GM04503 (cell line): ENCODE measurements around the gene GPR22.

Experiments used
- DNase-seq: peaks from one replicate; pipeline ENCODE4 v3.0.0-alpha.2; 2012; ENCODE audit warnings: low read depth

The GPR22 gene, protein sequence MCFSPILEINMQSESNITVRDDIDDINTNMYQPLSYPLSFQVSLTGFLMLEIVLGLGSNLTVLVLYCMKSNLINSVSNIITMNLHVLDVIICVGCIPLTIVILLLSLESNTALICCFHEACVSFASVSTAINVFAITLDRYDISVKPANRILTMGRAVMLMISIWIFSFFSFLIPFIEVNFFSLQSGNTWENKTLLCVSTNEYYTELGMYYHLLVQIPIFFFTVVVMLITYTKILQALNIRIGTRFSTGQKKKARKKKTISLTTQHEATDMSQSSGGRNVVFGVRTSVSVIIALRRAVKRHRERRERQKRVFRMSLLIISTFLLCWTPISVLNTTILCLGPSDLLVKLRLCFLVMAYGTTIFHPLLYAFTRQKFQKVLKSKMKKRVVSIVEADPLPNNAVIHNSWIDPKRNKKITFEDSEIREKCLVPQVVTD

DNA sequence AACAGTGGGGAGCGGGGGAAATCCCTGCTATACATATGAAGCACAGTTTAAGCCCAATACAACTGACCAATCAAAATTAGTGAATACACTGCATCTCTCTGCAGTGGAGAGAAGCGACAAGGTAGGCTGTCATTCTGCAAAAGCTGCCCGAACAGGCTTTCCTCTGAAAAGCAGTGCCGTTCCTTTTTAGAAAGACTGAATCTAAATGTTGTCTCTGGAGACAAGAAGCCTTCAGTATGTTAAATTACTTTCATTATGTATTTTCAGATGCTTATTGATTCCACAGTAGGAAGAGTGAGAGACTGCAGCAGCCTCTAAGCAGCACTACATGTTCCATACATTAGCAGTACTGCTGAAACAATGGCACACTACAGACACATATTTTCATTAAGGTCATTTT is at the start of gene GPR22:
Gene GPR22 (plus strand): TSS at position 129 of the 400 bp plus-strand sequence. CDS start 4,004 bp downstream, outside the sequence.
- DNase-seq: no peak

DNA sequence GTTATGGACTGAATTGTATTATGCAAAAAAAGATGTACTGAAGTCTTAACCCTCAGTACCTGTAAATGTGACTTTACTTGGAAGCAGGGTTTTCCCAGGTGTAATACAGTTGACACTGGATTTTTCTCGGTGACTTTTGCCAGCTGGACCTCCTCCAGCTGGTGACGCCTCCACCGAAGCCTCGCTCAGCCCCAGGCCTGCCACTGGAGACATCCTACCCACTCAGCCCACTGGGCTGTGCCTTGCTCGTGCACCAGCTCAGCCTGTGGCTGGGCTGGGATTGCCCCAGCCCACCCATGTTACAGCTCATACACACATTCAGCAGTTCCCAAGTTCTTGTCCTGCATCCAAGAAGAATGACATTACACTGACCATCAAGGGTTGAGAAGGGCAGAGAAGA is 42.4 kb upstream of the GPR22 start:
- DNase-seq: no peak

DNA sequence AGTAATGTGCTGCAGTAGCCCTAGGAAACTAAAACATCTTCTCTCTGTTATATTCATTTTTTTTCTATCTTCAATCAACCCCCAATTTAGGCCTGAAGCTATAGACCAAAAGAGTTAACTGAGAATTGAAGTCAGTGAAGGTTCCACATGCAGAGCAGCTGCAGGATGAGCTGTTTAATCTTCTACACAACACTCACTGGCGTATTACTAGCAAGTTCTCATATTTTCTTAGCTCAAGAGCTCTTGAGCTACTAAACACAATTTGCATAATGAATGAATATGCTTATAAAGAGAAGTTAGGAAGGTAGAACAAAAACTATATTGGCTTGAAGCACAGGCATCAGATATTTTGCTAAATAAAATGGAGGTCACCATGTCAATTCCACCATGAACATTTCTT is 41.2 kb upstream of the GPR22 start:
- DNase-seq: no peak

DNA sequence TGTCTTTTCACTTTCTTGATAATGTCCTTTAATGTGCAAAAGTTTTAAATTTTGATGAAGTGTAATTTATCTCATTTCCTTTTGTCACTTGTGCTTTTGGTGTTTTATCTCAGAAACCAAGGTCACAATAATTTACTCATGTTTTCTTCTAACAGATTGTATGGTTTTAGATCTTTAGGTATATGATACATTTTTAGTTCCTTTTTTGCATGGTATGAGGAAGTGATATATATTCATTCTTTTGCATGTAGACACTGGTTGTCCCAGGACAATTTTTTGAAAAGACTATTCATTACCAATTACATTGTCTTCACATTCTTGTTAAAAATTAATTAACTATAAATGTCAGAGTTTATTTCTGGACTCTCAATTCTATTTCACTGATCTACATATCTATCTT is 39.8 kb upstream of the GPR22 start:
- DNase-seq: no peak

DNA sequence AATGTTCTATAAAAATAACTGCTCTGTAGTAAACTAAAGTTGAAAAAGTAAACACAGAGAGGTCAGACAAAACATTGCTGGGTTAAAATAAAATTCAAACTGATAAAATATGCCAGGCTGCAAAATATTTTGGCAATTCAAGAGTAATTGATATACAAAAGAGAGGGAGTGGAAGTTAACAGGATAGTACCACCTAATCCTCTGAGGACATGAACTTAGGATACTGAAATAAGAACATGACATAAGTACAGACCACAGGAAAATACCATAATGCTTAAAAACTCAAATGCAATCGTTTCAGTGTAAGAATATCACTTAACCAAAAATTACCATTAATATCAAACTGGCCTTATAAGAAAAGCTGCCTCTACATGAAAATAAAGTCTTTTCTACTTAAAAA is 37.6 kb upstream of the GPR22 start:
- DNase-seq: no peak

DNA sequence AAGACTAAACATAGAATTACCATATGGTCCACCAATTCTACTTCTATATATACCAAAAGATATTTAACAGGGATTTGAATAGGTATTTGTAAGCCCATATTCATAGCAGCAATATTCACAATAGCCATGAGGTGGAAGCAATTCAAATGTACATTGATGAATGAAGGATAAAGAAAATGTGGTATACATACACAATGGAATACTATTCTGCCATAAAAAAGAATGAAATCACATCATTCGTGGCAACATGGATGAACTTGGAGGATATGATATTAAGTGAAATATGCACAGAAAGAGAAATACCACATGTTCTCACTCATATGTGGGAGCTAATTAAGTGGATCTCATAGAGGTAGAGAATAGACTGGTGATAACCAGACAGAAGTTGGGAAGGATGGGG is 34.1 kb upstream of the GPR22 start:
- no peak for DNase-seq

DNA sequence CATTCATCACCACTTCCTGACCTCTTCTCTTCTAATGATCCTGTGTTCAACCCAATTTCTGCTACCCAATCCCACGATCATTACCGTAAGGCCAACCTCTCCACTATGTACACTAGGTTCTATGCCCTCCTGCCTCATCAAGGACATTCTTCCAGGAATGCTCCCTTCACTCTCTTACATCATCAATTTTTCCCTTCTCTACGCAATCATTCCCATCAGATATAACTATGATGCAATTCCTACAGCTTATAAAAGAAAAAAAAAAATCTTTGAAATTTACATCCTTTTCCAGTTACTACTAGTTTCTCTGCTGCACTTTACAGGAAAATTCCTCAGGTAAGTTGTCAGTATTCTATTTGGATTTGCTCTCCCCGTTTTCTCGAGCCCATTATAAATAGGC is 30.8 kb upstream of the GPR22 start:
- DNase-seq: no peak

DNA sequence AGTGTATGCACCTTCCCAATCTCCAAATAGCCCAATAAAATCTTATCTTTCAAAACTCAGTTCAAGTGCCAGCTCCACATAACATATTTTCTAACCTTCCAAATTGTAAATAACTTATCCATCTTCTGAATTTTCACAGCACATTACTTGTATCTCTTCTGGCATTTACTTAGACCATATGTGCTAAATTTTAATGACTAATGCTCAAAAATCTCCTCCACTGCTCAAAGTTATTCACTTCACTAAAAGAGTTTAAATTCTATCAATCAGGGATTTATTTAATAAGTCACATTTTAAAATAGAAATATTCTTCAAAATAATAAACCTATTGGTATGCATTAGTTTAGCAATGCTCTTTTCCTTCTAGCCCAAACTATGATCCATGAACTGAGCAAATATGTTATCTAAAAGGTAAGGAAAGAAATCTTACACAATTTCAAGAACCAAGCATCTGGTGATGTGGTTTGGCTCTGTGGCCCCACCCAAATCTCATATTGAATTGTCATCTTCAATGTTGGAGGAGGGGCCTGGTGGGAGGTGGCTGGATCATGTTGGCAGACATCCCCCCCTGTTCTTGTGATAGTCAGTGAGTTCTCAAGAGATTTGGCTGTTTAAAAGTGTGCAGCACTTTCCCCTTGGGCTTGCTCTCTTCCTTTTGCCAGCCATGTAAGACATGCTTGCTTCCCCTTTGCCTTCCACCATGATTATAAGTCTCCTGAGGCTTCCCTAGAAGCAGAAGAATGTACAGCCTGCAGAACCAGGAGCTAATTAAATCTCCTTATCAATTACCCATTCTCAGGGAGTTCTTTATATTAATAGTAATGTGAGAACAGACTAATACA is 28.1 kb upstream of the GPR22 start:
- no peak for DNase-seq

DNA sequence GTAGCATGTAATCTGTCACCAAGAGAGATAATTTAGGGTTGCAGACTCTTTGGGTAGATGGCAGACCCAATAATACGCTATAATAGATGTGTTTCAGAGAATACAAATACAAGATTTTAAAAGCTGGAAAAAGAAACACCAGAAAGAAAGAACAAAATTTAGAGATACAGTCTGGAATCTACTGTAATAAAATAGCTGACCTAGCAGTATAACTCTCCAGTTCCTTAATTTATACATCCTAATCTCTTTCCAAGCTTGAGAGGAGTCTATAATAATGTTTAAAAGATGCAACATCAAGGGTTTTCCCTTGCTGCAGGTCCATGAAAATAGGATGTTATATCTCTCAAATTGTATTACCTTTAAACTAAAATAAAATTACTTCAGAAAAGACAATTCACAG is 27.2 kb upstream of the GPR22 start:
- DNase-seq: no peak

DNA sequence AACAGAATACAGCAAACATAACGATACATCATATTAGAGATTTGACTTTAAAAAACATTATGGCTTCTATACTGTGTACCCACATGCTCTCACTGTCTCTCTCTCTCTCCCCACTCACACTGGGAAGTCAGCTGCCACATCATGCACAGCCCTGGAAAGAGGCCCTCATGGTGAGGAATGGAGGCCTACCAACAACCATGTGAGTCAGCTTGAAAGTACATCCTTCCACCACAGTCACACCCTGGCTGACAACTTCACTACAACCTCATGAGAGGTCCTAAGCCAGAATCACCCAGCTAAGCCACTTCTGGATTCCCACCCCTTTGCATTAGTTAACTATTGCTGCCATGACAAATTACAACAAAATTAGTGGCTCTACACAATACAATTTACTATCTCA is 23.3 kb upstream of the GPR22 start:
- no peak for DNase-seq

DNA sequence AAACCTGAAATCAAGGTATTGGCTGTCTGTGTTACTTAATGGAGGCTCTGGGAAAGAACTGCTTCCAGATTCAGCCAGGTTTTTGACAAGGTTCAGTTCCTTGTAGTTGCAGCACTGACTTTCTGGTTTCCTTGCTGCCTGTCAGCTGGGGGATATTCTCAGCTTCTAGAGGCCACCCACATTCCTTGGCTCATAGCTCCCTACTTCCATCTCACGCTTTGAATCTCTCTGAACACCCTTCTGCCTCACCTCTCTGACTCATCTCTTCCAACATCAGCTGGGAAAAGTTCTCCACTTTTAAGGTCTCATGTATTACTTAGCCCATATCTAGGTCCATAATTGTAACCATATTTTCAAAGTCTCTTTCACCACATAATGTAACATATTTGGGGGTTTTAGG is 22.9 kb upstream of the GPR22 start:
- DNase-seq: no peak

DNA sequence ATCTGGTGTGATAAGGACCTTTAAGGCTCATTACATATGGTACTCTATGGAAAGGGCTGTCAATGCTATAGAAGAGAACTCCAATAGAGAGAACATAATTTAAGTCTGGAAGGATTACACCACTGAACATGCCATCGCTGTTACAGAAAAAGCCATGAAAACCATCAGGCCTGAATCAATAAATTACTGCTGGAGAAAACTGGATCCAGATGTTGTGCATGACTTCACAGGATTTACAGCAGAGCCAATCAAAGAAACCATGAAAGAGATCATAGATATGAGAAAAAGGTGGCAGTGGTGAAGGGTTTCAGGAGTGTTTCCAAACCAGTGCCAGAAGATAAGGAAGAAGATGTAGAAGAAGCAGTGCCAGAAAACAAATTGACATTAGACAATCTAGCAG is 18.9 kb upstream of the GPR22 start:
- DNase-seq: no peak

DNA sequence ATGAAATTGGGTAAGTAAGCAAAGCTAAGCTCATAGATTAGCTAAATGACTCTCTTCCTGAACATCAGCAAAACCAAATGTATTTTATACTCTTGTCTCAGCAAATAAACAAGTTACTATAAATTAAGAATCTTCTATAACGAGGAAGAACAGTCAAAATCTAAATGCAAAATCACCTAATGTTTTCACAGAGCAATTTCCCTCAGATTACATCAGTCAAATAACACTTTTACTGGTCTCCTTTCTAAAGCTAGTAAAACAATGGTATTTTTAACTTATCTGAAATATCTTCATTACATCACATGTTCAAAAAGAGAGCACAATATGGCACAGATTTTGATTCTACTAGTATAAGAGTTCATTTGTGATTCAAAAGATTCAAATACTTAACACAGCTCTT is 16.5 kb upstream of the GPR22 start:
- DNase-seq: no peak

DNA sequence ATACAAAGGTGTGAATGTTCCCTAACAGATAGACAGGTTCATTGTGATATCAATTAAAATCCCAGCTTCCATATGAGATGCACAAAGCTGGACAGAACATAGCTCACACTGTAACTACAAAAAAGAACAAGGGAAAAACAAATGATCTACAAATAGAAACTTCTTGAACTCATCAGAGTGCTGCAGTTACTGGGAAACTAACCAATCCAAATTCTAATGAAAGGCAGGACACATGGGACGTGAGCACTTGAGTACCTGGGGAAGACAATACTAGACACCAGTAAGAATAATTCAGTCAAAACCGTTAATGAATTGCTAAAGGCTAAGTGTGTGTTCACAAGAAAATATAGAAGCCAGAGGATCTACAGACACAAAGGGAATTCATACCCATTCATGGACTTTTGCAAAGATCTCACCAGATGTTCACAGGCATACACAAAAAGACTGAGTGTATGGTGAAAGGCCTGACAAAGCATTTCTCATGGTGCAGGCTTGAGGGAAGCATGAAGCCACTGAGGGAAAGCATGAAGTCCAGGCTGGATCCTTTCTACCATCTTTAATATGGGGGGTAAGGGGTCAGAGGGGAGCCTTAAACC is 7.8 kb upstream of the GPR22 start:
- DNase-seq: no peak

DNA sequence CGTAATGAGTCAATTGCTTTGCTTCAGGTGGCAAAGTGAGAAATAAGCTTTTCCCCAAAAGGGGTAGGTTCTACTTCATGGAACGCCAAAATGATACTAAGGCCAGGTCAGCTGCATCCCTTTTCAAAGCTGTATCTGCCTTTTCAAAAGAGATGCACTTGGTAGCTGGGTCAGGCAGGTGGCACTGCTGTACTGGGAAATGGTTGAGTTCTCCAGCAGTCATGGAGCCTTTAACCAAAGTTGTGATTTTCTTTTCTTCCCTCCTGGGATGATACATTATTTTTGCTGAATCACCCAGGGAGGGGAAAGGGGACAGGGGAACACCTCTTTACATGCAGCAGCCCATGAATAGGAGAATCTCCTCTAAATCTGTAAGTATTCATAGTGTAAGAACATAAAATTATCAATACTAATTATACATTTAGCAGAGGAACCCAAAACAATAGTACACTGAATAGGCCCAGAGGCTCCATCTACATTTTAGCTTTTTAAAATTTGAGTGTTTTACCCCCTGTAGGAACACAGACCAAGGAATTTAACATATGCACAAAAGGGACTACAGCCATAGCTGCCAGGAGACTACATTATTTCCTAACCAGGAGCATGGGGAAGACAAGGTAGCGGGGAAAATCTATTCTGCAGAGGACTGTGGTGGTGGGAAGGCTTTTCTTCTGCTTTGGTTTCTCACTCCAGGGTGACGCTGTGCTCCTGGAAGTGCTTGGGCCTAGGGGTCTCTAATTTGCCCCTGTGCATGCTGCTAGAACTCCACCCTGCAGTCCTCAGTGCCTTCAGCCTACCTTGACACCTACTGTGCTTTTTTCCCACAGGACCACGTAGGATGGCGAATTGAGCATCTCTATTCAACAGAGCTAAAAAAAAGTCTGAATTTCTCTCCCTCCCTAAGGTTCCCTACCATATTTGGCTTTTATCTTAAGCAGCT is 6.4 kb upstream of the GPR22 start:
- DNase-seq: no peak

DNA sequence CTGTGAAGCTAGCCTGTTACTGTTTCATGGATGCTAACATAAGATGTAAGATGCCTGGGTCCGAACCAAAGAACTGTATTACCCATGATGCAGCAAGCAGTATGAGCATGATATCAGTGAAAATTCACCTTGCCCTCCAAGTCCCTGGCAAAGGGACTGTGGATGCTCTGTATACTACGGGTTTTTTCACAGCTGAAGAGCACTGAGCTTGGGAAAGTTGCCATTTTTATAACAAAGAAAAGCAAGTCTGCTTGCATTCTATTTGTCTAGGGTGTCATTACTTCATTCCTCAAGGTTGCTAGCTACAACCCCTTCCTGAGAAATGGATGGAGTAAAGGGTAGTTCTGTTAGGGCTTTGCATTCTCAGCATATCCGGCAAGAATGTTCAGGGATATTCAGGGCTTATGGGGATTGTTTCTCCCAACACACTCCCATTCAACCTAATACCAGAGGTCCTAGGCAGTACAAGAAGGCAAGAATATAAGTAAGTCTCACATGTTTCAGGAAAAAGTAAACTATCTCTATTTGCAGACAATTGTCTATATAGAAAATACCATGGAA is 5.1 kb upstream of the GPR22 start:
- no peak for DNase-seq

DNA sequence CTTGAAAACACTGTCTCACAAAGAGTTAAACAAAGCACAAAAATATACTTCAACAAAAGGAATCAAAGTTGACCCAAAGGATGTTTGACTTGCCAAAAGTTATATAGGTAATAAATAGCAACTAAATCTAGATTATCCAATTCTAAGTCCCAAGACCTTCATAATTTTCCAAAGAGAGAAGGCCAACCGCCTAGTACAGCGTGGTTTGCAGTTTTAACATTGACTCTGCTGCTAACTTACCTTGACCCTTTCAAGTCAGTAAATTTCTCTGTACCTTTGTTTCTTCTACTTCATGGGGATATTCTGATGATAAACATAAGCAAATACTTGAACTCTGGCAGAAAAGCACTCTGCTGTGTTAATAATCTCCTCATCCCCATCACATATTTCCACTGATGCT is 1.9 kb upstream of the GPR22 start:
- DNase-seq: no peak

DNA sequence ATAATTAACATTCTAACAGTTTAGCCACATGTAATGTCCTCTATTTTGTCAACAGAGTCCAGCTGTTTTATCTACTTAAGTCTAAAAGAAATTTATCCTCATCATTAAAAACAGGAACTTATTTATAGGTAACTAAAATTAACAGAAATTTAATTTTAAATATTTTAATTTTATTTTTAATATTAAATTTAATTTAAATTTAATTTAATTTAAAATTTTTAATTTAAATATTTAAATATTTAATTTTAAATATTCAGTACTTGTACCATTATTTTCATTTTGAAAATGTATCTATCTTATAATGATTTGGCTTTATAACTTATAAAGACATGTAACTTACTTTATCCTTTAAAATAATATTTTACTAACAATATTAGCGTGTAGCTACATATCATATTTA is 1.0 kb upstream of the GPR22 start:
- no peak for DNase-seq

DNA sequence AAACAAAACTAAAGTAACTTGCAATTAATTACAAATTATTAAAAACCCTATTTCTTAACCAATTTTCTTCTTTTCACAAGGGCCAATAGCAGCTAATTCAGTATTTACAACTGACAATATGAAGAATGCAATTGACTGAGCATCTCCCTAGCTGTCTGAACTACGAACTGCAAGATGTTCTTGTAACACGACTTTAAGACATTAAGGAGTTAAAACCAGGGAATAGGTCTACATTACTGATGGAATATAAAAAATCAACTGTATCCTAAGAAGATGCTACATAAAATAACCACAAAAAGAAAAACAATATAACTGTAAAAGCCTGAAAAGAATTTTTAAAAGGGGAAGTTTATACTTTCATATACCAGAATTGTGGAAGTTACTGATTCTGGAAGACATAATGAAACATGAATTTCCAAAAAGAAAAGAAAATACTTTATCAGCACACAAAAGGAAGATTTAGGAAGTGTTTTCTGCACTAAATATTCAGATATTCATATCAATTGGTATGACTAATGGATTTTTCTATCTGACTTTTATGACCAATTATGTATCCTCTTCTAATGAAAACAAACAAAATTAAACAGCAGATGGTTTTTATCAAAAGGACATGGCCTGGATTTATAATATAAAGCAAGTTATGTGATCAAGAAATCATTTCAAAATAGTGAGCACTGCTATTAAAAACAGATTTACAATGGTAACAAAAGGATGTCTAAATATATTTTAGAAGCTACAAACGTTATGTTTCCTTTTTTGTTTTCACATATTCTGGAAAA is 1.6 kb downstream of the GPR22 start:
- no peak for DNase-seq

DNA sequence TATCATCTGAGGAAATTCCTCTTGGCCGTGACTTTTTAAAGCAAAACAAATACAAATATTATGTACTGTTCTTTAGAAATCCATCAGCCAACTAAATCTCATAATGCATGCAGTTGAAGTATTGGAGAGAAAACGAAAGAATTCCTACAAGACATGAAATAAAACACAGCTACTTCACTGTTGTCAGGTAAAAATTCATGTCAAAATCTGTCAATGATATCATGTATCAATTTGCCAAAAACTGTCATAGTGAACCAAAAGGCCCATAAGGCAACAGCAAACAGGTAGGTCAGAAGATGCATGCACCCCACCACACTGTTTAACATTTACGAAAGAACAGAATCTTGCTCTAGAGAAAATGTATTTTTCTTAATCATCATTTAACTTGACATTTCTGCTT is 2.3 kb downstream of the GPR22 start:
- no peak for DNase-seq

DNA sequence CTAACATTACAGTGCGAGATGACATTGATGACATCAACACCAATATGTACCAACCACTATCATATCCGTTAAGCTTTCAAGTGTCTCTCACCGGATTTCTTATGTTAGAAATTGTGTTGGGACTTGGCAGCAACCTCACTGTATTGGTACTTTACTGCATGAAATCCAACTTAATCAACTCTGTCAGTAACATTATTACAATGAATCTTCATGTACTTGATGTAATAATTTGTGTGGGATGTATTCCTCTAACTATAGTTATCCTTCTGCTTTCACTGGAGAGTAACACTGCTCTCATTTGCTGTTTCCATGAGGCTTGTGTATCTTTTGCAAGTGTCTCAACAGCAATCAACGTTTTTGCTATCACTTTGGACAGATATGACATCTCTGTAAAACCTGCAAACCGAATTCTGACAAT is 4.3 kb downstream of the GPR22 start:
- no peak for DNase-seq
